GM21390 (cell line): ENCODE measurements around the gene ZNF3.
"Not testable (repeated sequence)": the region's sequence is repeated elsewhere in the genome, so short reads cannot be mapped to it uniquely, and the experiment has no call there.

Experiments
- ATAC-seq: cut with Tn5 transposase; IDR thresholded peaks from one replicate; pipeline ENCODE4 v1.9.1; 2021; ENCODE audit not compliant: unreplicated experiment

The ZNF3 gene

DNA sequence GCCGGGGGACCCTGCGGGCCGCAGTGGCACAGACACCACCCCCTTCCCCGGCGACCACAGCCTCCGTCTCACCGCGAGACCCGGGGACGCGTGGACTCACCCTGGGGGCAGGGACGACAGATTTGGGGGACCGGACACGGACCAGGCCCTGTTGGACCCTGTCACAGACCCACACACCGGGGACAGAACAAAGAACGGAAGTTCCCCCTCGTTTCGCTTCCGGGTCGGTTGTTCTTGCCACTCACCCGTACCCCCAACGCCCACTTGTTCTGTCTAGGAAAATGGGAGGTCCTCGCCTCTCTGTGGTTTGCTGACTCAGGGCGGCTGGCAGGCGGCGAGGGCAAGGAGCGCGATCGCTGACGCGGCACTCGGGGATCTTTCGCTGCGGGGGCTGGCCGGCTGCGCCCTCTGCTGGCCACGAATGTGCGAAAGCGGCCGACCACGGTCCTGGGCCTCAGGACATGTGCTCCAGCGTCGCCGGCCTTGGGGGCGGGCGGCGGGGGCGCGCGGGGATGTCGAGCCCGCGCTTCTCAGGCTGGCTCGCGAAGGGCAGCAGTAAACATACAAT, at the start of gene ZNF3:
Gene ZNF3 (minus strand): TSS at position 189 of the 568 bp plus-strand sequence. CDS start 4,366 bp downstream, outside the sequence.
- ATAC-seq: peak; percentile 70

- ATAC-seq: no peak
Observed at GRCh38 chr7:100130608-100131453, 49.3 kb upstream of the ZNF3 start.

DNA sequence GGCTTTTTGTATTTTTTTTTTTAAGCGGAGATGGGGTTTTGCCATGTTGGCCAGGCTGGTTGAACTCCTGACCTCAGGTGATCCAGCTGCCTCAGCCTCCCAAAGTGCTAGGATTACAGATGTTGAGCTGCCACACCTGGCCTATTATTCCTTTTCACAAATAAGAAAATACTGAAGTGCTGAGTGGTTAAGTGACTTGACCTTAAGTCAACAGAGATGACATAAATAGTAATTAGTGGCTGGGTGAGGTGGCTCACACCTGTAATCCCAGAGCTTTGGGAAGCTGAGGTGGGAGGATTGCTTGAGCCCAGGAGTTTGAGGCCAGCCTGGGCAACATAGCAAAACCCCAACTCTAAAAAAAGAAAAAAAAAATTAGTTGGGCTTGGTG, 48.7 kb upstream of the ZNF3 start:
- not testable (repeated sequence) for ATAC-seq

DNA sequence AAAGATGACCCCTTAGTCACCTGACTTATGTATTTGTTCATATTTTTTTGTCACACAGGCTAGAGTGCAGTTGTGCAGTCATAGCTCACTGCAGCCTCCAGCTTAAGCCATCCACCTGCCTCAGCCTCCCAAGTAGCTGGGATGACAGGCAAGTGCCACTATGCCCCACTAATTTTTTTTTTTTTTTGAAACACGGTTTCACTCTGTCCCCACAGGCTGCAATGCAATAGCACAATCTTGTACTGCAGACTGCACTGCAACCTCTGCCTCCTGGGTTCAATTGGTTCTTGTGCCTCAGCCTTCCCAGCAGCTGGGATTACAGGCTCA, 47.1 kb upstream of the ZNF3 start:
- no peak for ATAC-seq

DNA sequence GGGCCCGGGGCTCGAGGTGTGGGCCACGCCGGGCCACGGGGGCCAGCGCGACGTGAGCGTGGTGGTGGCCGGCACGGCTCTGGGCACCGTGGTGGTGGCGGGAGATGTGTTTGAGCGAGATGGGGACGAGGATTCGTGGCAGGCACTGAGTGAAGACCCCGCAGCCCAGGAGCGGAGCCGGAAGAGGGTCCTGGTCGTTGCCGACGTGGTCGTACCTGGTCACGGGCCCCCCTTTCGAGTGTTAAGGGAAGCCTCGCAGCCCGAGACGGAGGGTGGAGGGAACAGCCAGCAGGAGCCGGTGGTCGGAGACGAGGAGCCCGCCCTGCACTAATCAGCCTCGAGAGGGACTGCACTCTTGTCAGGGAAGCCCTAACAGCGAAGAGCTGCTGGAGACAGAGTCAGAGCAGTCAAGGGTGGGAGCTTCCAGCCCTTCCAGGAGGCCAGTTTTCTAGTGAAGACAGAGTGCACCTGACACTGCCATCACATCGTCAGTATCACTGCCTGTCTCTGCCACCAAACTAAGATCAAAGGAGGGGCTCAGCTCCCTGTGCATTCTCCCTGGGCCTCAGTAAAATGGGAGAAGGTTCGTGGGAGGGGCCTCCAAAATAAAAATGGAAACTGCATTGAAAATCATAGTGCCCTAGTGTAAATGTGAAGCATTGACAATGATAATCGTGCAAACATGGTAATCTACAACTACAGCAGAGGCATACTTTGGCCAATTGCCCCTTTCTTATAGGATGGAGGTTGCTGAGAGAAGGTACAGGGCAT, 46.5 kb upstream of the ZNF3 start:
- ATAC-seq: no peak

GRCh38 chr7:100126931-100127865, 45.7 kb upstream of the ZNF3 start, which contains the start of gene MBLAC1:
TSS of gene MBLAC1 (plus strand) at chr7:100126967. CDS start at chr7:100127396, 429 bp downstream.
- peak; percentile 59 for ATAC-seq

- peak; percentile 24 for ATAC-seq
Observed at GRCh38 chr7:100126239-100126930, 44.9 kb upstream of the ZNF3 start.

- ATAC-seq: no peak
Observed at GRCh38 chr7:100124301-100125230, 43.0 kb upstream of the ZNF3 start.

- no peak for ATAC-seq
Observed at GRCh38 chr7:100122568-100122967, 41.0 kb upstream of the ZNF3 start.

DNA sequence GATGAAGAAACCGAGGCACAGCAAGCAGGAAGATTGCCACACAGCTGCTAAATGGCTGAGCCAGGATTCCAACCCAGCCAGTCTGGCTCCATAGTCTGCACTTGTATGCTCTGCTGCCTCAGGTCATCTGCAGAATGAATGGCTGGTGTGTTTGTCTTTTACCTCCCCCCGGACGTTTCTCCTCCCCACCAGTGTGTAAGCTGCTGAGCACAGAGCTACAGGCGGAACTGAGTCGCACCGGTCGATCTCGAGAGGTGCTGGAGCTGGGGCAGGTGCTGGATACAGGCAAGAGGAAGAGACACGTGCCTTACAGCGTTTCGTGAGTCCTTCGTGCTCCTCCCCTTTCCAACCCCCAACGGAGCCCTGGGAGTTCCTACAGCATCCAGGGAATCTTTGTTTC, 40.5 kb upstream of the ZNF3 start:
- no peak for ATAC-seq

- ATAC-seq: no peak
Observed at GRCh38 chr7:100120733-100121036, 39.2 kb upstream of the ZNF3 start.

DNA sequence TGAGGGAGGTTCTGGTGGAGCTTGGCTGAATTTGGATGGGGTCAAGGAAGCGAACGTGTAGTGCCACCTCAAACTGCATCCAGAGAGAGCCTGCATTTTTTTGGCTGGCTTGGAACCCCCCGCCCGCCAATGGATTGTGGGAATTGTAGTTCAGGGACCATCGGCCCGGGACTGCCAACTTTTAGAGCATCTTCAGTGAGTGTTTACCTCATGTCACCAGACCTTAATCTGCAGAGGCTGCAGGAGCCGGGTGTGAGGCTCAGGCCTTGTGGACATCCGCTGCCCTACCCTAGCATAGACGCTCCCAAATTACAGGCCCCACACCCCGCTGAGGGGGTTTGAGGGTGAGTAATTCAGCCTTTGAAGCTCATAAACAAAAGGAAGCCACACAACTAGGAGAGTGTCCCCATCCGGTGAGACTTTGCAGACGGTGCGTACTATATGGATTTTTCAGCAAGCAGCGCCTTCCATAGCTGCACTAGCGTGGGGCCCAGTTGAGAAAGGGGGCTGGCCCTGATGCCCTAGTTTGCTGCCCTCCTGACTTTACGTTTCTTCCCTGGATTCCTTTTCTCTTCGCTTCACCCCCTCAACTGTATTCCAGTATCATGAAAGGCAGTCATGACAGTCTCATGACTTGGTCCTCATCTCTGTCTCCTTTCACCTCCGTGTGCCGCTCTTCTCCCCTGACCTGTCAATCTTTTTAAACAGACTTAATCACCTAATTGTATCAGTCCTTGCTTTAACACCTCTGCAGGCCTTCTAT, 38.6 kb upstream of the ZNF3 start:
- ATAC-seq: peak; percentile 36

DNA sequence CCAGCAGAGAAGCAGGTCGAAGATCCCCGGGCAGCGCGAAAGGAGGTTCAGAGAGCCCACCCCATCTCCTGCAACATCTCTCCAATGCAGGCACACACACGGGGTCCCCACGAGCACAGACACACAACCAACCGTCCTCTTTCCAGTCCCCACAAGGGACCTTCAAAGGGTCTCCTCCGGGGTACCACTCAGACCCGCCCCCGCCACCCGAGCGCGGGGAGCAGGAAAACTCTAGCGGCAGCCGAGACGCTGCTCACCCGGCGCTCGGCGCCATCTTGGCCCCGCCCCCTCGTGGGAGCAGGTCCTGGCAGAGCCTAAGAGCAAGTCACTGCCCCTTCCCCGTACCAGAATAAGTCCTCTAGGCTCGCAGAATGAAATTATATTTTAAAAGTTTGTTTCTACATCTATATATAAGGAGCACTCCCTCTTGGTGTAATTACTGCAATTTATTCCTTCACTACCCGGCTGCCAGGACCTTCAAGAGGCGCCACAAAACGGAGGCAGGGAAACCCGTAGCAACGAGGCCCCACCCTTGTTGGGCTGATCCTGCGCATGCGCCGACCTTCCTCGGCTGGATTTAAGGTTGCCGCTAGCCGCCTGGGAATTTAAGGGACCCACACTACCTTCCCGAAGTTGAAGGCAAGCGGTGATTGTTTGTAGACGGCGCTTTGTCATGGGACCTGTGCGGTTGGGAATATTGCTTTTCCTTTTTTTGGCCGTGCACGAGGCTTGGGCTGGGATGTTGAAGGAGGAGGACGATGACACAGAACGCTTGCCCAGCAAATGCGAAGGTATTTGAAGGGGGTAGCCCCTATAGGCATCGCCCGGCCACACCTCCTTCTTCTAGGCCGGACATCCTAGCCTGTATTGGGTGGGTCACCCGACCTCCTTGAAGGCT, 37.8 kb upstream of the ZNF3 start, which contains the start of the genes CNPY4 and TAF6:
Gene CNPY4 (plus strand): TSS at position 563 of the 898 bp plus-strand sequence. CDS start 111 bp downstream, at position 674.
Gene TAF6 (minus strand): TSS at position 287 of the 898 bp plus-strand sequence. CDS start 5,149 bp downstream, outside the sequence.
- ATAC-seq: peak; percentile 64

DNA sequence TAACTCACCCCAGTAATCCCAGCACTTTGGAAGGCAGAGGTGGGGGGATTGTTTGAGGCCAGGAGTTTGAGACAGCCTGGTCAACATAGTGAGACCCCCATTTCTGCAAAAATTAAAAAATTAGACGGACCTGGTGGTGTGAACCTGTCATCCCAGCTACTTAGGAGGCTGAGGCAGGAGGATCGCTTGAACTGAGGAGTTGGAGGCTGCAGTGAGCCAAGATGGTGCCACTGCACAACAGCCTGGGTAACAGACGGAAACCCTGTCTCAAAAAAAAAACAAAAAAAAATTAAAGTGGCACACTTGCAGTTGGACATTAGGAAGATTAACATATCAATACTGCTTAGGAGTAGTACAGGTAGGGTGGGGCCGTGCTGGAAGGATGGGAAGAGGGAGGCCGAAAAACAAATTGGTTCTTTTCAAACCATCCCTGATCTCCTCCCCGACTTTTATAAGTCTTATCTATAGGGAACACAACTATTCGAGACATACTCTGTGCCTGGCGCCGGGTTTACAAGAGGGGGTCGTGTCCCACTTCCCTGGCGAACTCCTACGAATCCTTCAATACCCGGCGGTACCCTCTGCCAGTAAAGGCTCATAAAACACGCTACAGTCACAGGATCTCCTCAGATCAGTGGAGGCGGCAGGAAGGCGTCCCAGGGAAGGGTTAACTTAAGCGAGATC, 37.0 kb upstream of the ZNF3 start:
- ATAC-seq: no peak

GRCh38 chr7:100115026-100115425, 33.5 kb upstream of the ZNF3 start:
- no peak for ATAC-seq

GRCh38 chr7:100111914-100112313, 30.4 kb upstream of the ZNF3 start:
- ATAC-seq: no peak

DNA sequence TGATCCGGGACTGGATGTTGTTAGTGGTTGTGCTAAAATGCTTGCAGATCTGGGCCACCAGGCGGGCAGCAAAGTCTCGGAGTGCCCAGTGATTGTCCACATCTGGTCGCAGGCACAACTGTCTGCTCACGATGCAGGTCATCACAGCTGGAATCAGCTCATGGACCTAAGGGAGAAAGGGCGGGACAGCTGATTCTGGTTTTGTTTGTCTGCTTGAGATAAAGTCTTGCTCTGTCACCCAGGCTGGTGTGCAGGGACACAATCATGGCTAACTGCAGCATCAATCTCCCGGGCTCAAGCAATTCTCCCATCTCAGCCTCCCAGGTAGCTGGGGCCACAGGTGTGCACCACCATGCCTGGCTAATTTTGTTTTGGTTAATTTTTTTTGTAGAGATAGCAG, 29.6 kb upstream of the ZNF3 start:
- no peak for ATAC-seq
